ENCODE measurements around the gene SNX30.
A peak's percentile ranks its signal among the peaks of the same experiment; 100 is the strongest.

The SNX30 gene

GRCh38 chr9:112792670-112793069, 42.1 kb downstream of the SNX30 start:
- TF ChIP-seq ZFX (IDR thresholded peaks at IDR 0.05; ENCODE audit: borderline replicate concordance) = no peak
- H3K27ac ChIP-seq = no peak overlapping the region

DNA sequence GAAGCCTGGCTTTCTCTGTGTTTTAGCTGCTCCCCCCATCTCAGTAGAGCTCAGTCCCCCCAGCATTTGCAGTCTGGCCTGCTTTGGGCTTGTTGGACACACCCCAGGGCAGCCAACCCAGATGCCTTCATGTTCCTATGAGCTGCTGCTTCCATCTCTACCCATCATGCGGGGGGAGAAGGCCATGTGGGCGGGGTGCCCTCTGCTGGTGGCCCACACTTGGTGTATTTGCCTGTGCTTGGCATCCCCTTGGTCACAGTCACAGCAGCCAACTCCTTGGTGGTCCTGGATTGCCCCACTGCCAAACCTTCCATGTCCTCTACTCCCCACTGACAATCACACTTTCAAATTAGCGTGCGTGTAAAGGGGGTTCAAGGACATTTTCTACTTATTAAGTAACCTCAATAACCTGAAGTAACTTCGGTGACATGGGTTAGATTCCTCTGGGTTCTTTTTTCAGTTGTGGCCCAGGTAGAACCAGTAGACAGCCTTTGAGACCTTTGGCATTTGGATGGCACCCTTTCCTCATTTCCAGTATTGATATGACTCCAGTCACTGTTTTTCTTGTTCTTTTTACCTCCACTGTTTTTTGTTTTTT, 42.8 kb downstream of the SNX30 start:
- H3K27ac ChIP-seq = no peak overlapping the region
- TF ChIP-seq CTCF (IDR thresholded peaks at IDR 0.05) = peak; percentile 79
- no peak for TF ChIP-seq ZFX (IDR thresholded peaks at IDR 0.05; ENCODE audit: borderline replicate concordance)

GRCh38 chr9:112794731-112795130, 44.2 kb downstream of the SNX30 start:
- TF ChIP-seq CTCF (IDR thresholded peaks at IDR 0.05) (no peak), ZFX (IDR thresholded peaks at IDR 0.05; ENCODE audit: borderline replicate concordance) (no peak)
- no peak overlapping the region for H3K27ac ChIP-seq

DNA sequence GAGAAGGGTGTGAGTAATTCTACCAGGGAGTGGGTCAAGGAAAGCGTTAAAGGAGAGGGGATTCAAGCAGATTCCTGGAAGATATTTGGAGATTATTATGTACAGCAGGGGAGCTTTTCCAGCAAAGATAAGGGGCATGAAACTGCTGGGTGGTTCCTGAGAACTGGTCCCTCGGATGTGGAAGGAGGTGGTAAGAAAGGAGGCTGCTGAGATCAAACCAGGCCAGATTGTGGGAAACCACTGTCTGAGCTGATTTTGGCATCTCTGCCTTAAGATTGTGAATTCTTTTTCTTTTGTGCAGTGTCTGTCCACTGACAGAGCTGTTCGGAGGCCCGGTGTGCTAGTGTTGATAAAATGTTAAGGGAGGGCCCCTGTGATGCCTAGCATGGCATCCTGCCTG, 45.4 kb downstream of the SNX30 start:
- TF ChIP-seq ZFX (IDR thresholded peaks at IDR 0.05; ENCODE audit: borderline replicate concordance) (no peak), CTCF (IDR thresholded peaks at IDR 0.05) (no peak)

DNA sequence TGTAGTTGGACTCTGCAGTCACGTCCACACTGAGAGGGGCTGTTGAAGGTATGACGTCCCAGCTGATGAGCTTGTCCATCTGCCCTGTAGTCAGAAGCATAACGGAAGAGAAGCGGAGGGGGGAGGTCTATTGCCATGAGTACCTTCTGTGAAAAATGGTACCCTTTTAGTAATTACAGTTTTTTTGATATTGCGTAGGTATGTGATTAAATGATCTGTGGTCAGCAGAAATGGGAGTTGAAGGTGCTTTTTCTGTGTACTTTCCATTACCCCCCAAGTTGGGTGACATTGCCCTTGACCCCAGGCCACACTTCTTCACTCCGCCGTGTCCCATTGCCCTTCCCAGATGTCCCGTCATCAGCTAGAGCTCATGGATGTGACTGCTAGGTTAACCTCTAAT, 45.9 kb downstream of the SNX30 start:
- TF ChIP-seq ZFX (IDR thresholded peaks at IDR 0.05; ENCODE audit: borderline replicate concordance) (no peak), CTCF (IDR thresholded peaks at IDR 0.05) (no peak)
- no peak overlapping the region for H3K27ac ChIP-seq

More for the DNA sequence above, 45.4 kb downstream of the SNX30 start:
- no peak overlapping the region for H3K27ac ChIP-seq

GRCh38 chr9:112809351-112809848, 58.8 kb downstream of the SNX30 start:
- no peak overlapping the region for H3K27ac ChIP-seq

GRCh38 chr9:112809906-112810305, 59.3 kb downstream of the SNX30 start:
- TF ChIP-seq CTCF (IDR thresholded peaks at IDR 0.05) (no peak), ZFX (IDR thresholded peaks at IDR 0.05; ENCODE audit: borderline replicate concordance) (no peak)
- no peak overlapping the region for H3K27ac ChIP-seq

More at GRCh38 chr9:112809351-112809848, 58.8 kb downstream of the SNX30 start:
- TF ChIP-seq CTCF (IDR thresholded peaks at IDR 0.05) = no peak
- no peak for TF ChIP-seq ZFX (IDR thresholded peaks at IDR 0.05; ENCODE audit: borderline replicate concordance)
